Esophagus squamous epithelium (tissue), 4 donors: ENCODE data around the gene SIX3.

Experiments
- POLR2A ChIP-seq, 4 donors: fragments of 450-650 bp; IDR thresholded peaks; one replicate each; pipeline ENCODE4 v1.6.1; 2017; ENCODE audit warnings: antibody characterized with exemption in 4 of 4, mild to moderate bottlenecking in 4 of 4, moderate library complexity in 3 of 4
- TF ChIP-seq, protein P1 (sequence below), 6 experiments: fragments of 450-650 bp in 4 of 6; fragments of 200-600 bp in 2 of 6; sonication (generic) in 2 of 6; IDR thresholded peaks; one replicate each; pipeline ENCODE4 v1.5.1; 2016 to 2019; ENCODE audit warnings: antibody characterized with exemption in 6 of 6, mild to moderate bottlenecking in 4 of 6, moderate library complexity in 4 of 6

DNA sequence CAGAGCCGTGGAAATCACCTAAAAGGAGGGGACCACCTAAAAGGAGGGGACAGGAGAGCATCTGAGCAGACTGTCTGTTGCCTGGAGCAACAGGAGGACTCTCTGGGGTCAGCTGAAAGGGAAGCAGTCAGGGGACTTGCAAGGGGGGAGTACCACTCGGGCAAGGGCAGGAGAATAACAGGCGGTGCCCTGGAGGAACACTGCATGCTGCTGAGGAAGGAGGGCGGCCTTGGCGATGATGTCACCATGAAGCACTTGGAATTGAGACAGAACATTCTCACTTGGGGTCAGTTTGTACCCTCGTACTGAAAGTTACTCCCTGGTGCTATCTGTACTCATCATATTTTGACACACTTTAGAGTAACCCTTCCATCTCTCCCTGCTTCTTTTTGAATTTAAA is 18.4 kb downstream of the SIX3 start:
- TF ChIP-seq, protein P1, sequence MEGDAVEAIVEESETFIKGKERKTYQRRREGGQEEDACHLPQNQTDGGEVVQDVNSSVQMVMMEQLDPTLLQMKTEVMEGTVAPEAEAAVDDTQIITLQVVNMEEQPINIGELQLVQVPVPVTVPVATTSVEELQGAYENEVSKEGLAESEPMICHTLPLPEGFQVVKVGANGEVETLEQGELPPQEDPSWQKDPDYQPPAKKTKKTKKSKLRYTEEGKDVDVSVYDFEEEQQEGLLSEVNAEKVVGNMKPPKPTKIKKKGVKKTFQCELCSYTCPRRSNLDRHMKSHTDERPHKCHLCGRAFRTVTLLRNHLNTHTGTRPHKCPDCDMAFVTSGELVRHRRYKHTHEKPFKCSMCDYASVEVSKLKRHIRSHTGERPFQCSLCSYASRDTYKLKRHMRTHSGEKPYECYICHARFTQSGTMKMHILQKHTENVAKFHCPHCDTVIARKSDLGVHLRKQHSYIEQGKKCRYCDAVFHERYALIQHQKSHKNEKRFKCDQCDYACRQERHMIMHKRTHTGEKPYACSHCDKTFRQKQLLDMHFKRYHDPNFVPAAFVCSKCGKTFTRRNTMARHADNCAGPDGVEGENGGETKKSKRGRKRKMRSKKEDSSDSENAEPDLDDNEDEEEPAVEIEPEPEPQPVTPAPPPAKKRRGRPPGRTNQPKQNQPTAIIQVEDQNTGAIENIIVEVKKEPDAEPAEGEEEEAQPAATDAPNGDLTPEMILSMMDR (IDR thresholded peaks at IDR 0.05): no peak
- TF ChIP-seq POLR2A (IDR thresholded peaks at IDR 0.05): no peak
